GM12872 (cell line): ENCODE measurements around the gene PLAAT2.

ENCODE experiments used
- TF ChIP-seq, protein P1 (sequence below): IDR thresholded peaks from 3 replicates; pipeline ENCODE4 v1.5.1; 2011; ENCODE audit warnings: low read depth, mild to moderate bottlenecking, low read length, moderate library complexity; ENCODE audit not compliant: insufficient read depth

The PLAAT2 gene

DNA sequence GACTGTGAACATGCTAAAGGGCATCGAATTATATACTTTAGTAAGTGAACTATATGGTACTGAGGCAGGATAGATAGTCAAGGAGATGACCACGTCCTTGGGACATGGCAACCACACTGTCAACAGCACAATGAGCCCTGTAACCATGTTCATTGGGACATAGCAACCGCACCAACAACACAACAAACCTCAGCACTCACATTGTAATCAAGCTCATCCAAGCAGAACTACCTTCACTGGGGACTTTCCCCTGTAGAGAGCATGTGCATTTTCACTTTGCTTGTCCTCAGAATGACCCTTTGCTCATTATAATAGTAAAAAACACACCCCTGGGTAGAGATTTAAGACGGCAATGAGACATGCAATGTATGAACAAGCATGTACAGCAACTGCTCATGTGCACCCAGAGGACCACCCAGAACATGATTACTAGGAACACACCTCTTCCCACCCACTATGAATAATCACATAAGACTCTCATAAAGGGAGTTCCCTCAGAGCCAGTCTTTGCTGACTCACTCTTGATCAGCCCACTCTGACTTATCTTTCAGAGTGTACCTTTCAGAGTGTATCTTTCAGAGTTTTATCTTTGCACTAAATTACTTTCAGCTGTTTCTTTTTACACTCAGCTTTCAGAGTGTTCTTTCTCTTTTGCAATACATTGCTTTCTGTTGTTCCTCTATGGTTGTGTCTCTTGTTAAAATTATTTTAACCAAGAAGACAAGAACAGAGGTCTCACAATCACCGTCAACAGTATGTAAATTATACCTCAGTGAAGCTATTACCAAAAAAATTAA is 4.1 kb upstream of the PLAAT2 start:
- TF ChIP-seq, protein P1, sequence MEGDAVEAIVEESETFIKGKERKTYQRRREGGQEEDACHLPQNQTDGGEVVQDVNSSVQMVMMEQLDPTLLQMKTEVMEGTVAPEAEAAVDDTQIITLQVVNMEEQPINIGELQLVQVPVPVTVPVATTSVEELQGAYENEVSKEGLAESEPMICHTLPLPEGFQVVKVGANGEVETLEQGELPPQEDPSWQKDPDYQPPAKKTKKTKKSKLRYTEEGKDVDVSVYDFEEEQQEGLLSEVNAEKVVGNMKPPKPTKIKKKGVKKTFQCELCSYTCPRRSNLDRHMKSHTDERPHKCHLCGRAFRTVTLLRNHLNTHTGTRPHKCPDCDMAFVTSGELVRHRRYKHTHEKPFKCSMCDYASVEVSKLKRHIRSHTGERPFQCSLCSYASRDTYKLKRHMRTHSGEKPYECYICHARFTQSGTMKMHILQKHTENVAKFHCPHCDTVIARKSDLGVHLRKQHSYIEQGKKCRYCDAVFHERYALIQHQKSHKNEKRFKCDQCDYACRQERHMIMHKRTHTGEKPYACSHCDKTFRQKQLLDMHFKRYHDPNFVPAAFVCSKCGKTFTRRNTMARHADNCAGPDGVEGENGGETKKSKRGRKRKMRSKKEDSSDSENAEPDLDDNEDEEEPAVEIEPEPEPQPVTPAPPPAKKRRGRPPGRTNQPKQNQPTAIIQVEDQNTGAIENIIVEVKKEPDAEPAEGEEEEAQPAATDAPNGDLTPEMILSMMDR = no peak

DNA sequence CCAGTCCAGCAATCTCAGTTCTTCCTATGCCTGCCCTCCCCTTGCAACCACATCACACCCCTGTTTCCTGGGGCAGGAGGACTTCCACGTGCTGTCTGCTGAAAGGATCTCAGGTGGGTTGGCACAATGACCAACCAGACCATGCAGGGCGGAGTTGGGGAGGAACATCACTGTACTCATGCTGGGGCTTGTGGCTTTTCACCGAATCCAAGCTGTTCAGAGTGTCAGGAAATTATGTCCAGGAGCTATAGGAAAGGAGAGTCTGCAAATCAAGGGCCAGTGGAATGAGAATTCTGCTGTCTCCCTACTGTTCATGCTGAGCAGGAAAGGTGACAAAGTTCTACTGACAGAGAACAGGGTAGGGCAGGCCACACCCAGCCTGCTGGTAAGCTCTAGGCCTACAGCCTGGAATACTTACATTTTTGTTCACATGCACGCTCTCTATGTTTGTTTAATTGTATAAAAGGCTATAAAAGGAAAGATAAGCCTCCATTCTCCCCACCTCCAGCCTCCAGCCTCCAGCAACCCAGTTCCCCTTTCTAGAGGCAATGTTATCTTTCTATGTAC is 1.7 kb upstream of the PLAAT2 start:
- TF ChIP-seq, protein P1 = no peak

DNA sequence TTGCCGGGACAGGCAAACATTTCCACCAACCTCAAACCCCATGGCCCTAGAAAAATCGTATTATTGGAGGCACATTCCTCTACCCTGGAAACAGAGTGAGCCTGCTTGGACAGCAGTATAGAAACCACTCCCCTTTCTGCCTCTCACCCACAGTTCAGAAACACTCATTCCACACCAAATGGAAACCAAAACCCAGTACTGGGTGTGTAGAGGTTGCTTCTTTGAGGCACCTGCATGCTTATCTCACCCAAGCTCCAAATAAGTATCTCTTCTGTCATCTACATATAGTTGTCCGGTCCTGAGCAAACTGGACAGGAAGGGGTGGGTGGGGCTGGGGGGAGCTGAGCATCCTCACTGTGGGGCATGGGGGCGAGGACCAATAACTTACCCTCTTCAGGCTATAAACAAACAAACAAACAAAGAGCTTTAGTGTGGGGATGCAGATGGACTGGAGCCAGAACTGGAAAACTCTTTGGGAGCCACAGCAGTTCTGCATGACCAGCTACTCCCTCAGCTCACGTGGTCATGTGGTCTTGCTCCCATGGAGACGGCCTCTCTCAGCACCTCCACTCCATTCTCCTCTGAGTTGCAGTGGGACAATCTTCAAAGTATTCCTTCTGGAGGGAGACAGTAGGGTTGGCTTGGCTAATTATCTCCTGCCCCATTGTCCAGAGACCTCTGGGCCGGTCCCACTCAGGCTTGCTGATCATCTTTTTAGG is 1.0 kb upstream of the PLAAT2 start:
- TF ChIP-seq, protein P1 = no peak

DNA sequence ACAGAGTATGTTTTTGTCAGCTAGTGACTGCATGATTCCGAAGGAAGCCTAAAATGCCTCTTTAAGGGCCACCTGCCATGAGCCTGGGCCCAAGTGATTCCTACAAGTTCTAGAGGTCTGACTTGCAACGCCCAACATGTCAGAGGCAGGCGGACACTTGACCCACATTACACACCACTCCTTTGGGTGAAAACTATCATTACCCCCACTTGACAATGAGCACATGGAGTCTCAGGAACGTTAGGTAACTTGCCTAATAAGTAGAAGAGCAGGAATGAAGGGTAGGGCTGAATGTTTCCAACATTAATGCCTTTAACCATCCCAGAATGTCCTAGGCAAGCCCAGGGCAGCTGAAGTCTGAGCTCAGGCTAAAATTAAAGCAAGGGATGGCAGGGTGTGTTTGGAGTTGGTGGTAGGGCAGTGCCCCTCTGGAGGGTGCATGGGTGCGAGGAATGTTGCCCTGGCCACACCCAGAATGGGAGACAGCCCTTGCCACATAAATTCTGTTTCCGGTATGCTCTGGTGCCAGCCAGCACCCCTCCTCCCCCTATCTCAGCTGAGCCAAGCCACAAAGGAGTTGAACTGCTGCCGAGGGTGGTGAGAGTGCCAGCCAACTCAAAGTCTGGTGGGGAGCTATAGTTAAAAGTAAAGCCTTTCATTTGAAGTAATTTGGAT is 2.5 kb downstream of the PLAAT2 start:
- TF ChIP-seq, protein P1 = no peak

DNA sequence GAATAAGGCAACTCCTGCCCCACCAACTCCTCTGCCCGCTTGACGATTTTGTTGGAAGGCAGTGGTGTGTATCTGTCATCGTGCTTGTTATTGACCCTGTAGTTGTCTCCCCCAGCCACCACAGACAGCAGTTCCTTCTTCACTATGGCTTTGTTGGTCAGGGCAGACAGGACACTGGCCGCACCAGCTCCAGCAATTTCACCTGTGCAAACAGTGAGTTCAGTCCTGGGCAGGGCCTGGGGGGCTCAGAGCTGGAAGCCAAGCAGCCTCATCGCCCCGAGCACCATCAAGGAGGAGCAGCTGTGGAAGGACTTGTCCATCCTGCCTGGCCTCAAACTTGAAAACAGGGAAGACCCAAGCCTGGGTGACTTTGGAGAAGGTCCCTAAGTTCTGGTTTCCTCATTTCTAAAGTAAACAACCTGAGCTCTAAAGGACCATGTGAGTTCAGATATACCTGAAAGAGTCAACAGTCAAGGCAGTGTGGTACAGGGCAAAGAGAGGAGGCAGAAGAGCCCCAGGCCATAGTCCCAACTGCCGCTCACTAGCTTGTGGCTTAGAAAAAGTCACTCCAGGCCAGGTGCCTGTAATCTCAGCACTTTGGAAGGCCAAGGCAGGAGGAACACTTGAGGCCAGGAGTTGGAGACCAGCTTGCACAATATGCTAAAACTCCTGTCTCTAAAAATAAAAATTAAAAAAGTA is 4.6 kb downstream of the PLAAT2 start:
- TF ChIP-seq, protein P1 = no peak

DNA sequence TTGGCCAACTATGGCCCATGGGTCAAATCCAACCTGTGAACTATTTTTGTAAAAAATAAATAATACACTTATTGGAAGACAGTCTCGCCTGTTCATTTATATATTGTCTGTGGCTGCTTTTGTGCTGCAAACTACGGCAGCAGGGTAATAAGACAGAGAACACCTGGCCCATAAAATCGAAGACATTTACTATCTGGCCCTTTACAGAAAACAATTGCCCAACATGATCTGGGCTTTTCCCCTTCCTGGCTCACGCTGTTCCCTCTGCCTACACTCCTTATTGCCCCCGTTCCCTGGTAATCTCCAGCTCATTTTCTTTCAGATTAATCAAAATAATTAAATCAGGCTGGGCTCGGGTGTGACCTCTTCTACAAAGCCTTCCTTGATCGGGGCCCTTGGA is 5.6 kb downstream of the PLAAT2 start:
- TF ChIP-seq, protein P1 = no peak
